K562 (cell line): ENCODE data around the gene AMDHD2. TPM values are rescaled to one million over a fixed set of nuclear protein-coding genes. Genes with fewer than 3 reads are reported as not detected.

Experiments used
- ATAC-seq: fragments of 200-7000 bp; cut with Tn5 transposase; 3 replicates; pipeline ENCODE4 v1.9.1; 2020; ENCODE audit warnings: moderate library complexity
- BruUV-seq: library from RNA; stranded (reverse); fragments of 400-500 nt; replicated peaks from 2 replicates; lab custom pipeline; 2021; lab: Mats Ljungman, UMichigan
- CTCF ChIA-PET: fragments of 300-600 bp; formaldehyde crosslinking; extraction: SDS; loops from one replicate; lab custom pipeline; 2021; ENCODE audit warnings: low intra/inter-chr PET ratio; lab: Yijun Ruan, JAX
- POLR2A ChIA-PET: fragments of 300-600, 350-650 bp; sonication (Branson Sonifier 250); formaldehyde crosslinking; extraction: SDS; loops from one replicate; lab custom pipeline; 2021; ENCODE audit warnings: antibody characterized with exemption, inconsistent platforms; lab: Yijun Ruan, JAX
- DNase-seq, 4 experiments: peaks; one replicate each; pipeline versions ENCODE4 v3.0.0 to v3.0.0-alpha.2; 2011 to 2018; ENCODE audit warnings: low spot score in 3 of 4, mixed read lengths in 3 of 4; ENCODE audit errors: extremely low read depth in 1 of 4
- FAIRE-seq: peaks from 2 replicates; lab custom pipeline; 2011; peaks lifted over from hg19 to GRCh38; lab: Jason Lieb, UNC
- H2AFZ ChIP-seq: 2 replicates; pipeline ENCODE4 v1.6.0; 2011; ENCODE audit warnings: low read depth, low read length, control low read depth, inconsistent platforms
- H3K27ac ChIP-seq: fragments of 200-600 bp; 3 replicates; pipeline ENCODE4 v1.8.0; 2011; ENCODE audit warnings: low read depth, mild to moderate bottlenecking, control low read depth, inconsistent platforms, low read length, moderate library complexity, mixed read lengths; ENCODE audit errors: extremely low read depth
- H3K27me3 ChIP-seq, 2 experiments: fragments of 300-600 bp in 1 of 2; 2 replicates in 1 of 2; 3 replicates in 1 of 2; pipeline versions ENCODE4 v1.6.0 to v1.8.0; 2011; ENCODE audit warnings: inconsistent platforms in 2 of 2, low read length in 2 of 2, mild to moderate bottlenecking in 1 of 2, mixed read lengths in 1 of 2, moderate library complexity in 1 of 2; ENCODE audit not compliant: control insufficient read depth in 2 of 2, insufficient read depth in 2 of 2
- H3K36me3 ChIP-seq: fragments of 300-600 bp; 3 replicates; pipeline ENCODE4 v1.8.0; 2011; ENCODE audit warnings: mild to moderate bottlenecking, low read length, inconsistent platforms; ENCODE audit not compliant: control insufficient read depth, insufficient read depth
- H3K4me1 ChIP-seq, 2 experiments: fragments of 200-600 bp in 1 of 2; replicated peaks in 1 of 2; 2 replicates in 1 of 2; 3 replicates in 1 of 2; pipeline versions ENCODE4 v1.5.1 to v1.8.0; 2011; ENCODE audit warnings: inconsistent platforms in 2 of 2, low read length in 2 of 2, mild to moderate bottlenecking in 1 of 2, mixed read lengths in 1 of 2, moderate library complexity in 1 of 2; ENCODE audit not compliant: control insufficient read depth in 2 of 2, insufficient read depth in 2 of 2
- H3K4me2 ChIP-seq: 2 replicates; pipeline ENCODE4 v1.6.1; 2011; ENCODE audit warnings: low read length, control low read depth, inconsistent platforms, mixed read lengths; ENCODE audit not compliant: insufficient read depth
- H3K4me3 ChIP-seq: fragments of 200-600 bp; sonication (generic), shearing (Covaris generic); 2 replicates; pipeline ENCODE4 v1.5.1; 2016; ENCODE audit warnings: control low read depth, inconsistent platforms
- H3K79me2 ChIP-seq: fragments of 200-600 bp; 3 replicates; pipeline ENCODE4 v1.8.0; 2011; ENCODE audit warnings: low read length, inconsistent platforms; ENCODE audit not compliant: control insufficient read depth, insufficient read depth
- H3K9ac ChIP-seq, 2 experiments: 2 replicates each; pipeline versions ENCODE4 v1.6.0 to v1.6.1; 2011; ENCODE audit warnings: low read depth in 2 of 2, low read length in 2 of 2, control low read depth in 1 of 2, inconsistent platforms in 1 of 2, mild to moderate bottlenecking in 1 of 2, mixed read lengths in 1 of 2; ENCODE audit not compliant: insufficient read depth in 1 of 2
- H3K9me1 ChIP-seq: one replicate; pipeline ENCODE4 v1.6.0; 2011; ENCODE audit warnings: inconsistent platforms, mild to moderate bottlenecking, low read length, moderate library complexity; ENCODE audit not compliant: control insufficient read depth, insufficient read depth
- H3K9me3 ChIP-seq: replicated peaks from 2 replicates; pipeline ENCODE4 v1.5.1; 2011; ENCODE audit warnings: low read depth, low read length, inconsistent platforms; ENCODE audit not compliant: control insufficient read depth, insufficient read depth
- H4K20me1 ChIP-seq: replicated peaks from 2 replicates; pipeline ENCODE4 v1.6.1; 2011; ENCODE audit warnings: low read length, inconsistent platforms, mixed read lengths; ENCODE audit not compliant: control insufficient read depth, insufficient read depth
- DIDO1 ChIP-seq: fragments of 450-650 bp; IDR thresholded peaks from 2 replicates; pipeline ENCODE4 v1.6.1; 2016; ENCODE audit warnings: low read depth, missing biosample characterization, missing genetic modification characterization
- MCM2 ChIP-seq: fragments of 450-650 bp; IDR thresholded peaks from 2 replicates; pipeline ENCODE4 v1.6.1; 2017; ENCODE audit warnings: low read depth, mild to moderate bottlenecking
- MYBL2 ChIP-seq, 2 experiments: fragments of 450-650 bp in 1 of 2; sonication (generic) in 1 of 2; formaldehyde crosslinking in 1 of 2; IDR thresholded peaks; 2 replicates each; pipeline versions ENCODE4 v1.6.1 to v1.8.1; 2017 to 2022; ENCODE audit warnings: borderline replicate concordance in 1 of 2, inconsistent platforms in 1 of 2, low read depth in 1 of 2, mild to moderate bottlenecking in 1 of 2, missing genetic modification reagents in 1 of 2, moderate library complexity in 1 of 2
- RUNX1 ChIP-seq: sonication (generic); IDR thresholded peaks from 2 replicates; pipeline ENCODE4 v1.6.1; 2016; ENCODE audit warnings: antibody characterized with exemption, low read depth
- ZNF197 ChIP-seq: fragments of 200-800 bp; sonication (Bioruptor generic); IDR thresholded peaks from 2 replicates; pipeline ENCODE4 v1.6.1; 2016; ENCODE audit warnings: low read depth, missing genetic modification characterization, missing compliant biosample characterization
- WGBS: fragments of 100-300 bp; shearing (Covaris generic); methylation state at CpG from one replicate; pipeline ENCODE4 v1.1.6; 2016; ENCODE audit warnings: low coverage, mixed read lengths; ENCODE audit not compliant: insufficient coverage; ENCODE audit errors: missing lambda C conversion rate; 5-methylcytosine and 5-hydroxymethylcytosine counted together
- in situ Hi-C: fragments of 300-500 bp; cut with MboI; formaldehyde crosslinking; loops from 4 replicates; pipeline ENCODE4 v1.15.0; 2018; ENCODE audit warnings: inconsistent platforms, mixed read lengths
- intact Hi-C: fragments of 100-400 bp; cut with micrococcal nuclease; formaldehyde crosslinking; loops from 2 replicates; pipeline ENCODE4 v1.14.2; 2022
- polyA plus RNA-seq, 8 experiments: library from polyadenylated mRNA; depleted of rRNA in 4 of 8; stranded (reverse) in 5 of 8; unstranded in 3 of 8; fragments of >200 nt; fragmentation: Nextera tagmentation in 2 of 8; fragmentation: Illumina TruSeq in 1 of 8; extraction: Ambion mirVana in 2 of 8; extraction: Trizol in 1 of 8; gene quantifications; 2 replicates each; pipeline versions ENCODE4 v1.2.1 to v1.2.3, GENCODE V29; 2011 to 2014; ENCODE audit warnings: inconsistent platforms in 1 of 8, missing spikeins in 1 of 8
- total RNA-seq, 7 experiments: library from RNA; depleted of rRNA in 6 of 7; stranded (reverse); fragments of >200 nt in 6 of 7; fragmentation: Illumina TruSeq in 2 of 7; extraction: Trizol in 2 of 7; gene quantifications; 2 replicates each; pipeline versions ENCODE4 v1.2.1 to v1.2.3, GENCODE V29; 2011 to 2021; ENCODE audit warnings: low replicate concordance in 1 of 7
- TF ChIP-seq, protein P1 (sequence below), 2 experiments: fragments of 450-650 bp; IDR thresholded peaks; 2 replicates each; pipeline ENCODE4 v1.6.1; 2016
- TF ChIP-seq, protein P2 (sequence below), 2 experiments: fragments of 450-650 bp; IDR thresholded peaks; 2 replicates each; pipeline ENCODE4 v1.6.1; 2016; ENCODE audit warnings: mild to moderate bottlenecking in 2 of 2, borderline replicate concordance in 1 of 2, low read depth in 1 of 2, moderate library complexity in 1 of 2
- TF ChIP-seq, protein P3 (sequence below): fragments of 450-650 bp; IDR thresholded peaks from 2 replicates; pipeline ENCODE4 v1.6.1; 2016; ENCODE audit warnings: low read depth, mild to moderate bottlenecking, moderate library complexity
- TF ChIP-seq, protein P4 (sequence below): fragments of 250-450 bp; sonication (Bioruptor Pico); IDR thresholded peaks from 2 replicates; pipeline ENCODE4 v1.8.0; 2022; ENCODE audit warnings: inconsistent platforms, mild to moderate bottlenecking, moderate library complexity, borderline replicate concordance

AMDHD2 gene
- total and polyA plus RNA-seq, 9 of the 15 experiments (the other 6 are each of a cell fraction or from before 2014, with no cell fraction given): 0.38 to 56.9 (median 18.3) TPM; not detected in 1

DNA sequence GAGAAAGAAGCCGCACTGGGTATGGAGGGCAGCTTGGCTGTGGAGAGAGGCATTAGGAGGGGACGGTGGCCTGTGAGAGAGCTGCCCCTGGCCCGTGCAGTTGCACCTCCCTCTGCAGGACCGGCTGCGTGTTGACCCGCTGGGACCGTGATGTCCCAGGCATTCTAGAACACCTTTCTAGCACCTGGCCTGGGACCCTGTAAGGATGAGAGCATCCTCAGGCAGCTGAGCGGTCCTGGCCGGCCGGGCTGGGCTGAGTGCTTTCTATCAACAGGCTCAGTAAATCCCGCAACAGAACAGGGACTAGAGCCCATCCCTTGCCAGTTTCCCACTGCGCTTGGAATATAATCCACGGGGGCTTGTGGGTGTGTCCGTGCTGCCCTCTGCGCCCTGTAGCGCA is 30.6 kb upstream of the AMDHD2 start:
- FAIRE-seq: no peak
- BruUV-seq: no TSS peak
- no peak for ATAC-seq
- Histone ChIP-seq H3K4me2 (no peak overlapping the region), H3K27ac (no peak overlapping the region), H3K4me1 (peaks cover 13 to 51% of the 10 kb centered on the region in 2 experiments), H3K9ac (peak overlapping the region in 1 of 2 experiments; percentile 74; a peak in 1 of 4 replicates), H3K27me3 (no peaks in the 10 kb centered on the region), H3K4me3 (no peak overlapping the region), H3K9me1 (no peaks in the 10 kb centered on the region), H4K20me1 (peaks cover 5% of the 10 kb centered on the region; the same call in 1 of the 2 replicates), H3K36me3 (peaks cover 33% of the 10 kb centered on the region; the same call in 2 of the 3 replicates), H2AFZ (no peak overlapping the region), H3K9me3 (no peaks in the 10 kb centered on the region), H3K79me2 (peaks cover 49% of the 10 kb centered on the region)
- WGBS: 92% methylated on average over 16 of the region's 16 CpGs
- ChIA-PET CTCF (no interaction called here), POLR2A (interaction anchor here (0.6 to 2.4 kb wide), 3 partner anchors 10 to 26 kb away, joined by 3 to 8 read pairs (median 3); no protein-coding TSS in a partner anchor)
- no peak for DNase-seq
- intact Hi-C loops: no loop called here
- in situ Hi-C loops: no loop called here
- TF ChIP-seq, protein P1, sequence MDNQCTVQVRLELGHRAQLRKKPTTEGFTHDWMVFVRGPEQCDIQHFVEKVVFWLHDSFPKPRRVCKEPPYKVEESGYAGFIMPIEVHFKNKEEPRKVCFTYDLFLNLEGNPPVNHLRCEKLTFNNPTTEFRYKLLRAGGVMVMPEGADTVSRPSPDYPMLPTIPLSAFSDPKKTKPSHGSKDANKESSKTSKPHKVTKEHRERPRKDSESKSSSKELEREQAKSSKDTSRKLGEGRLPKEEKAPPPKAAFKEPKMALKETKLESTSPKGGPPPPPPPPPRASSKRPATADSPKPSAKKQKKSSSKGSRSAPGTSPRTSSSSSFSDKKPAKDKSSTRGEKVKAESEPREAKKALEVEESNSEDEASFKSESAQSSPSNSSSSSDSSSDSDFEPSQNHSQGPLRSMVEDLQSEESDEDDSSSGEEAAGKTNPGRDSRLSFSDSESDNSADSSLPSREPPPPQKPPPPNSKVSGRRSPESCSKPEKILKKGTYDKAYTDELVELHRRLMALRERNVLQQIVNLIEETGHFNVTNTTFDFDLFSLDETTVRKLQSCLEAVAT (IDR thresholded peaks at IDR 0.05): no peak
- TF ChIP-seq MYBL2 (IDR thresholded peaks at IDR 0.05; ENCODE audit: low read depth) (no peak), MYBL2 (CRISPR knock-in tag; IDR thresholded peaks at IDR 0.05; ENCODE audit: borderline replicate concordance) (no peak), DIDO1 (tag) (no peak), RUNX1 (no peak), MCM2 (no peak), ZNF197 (CRISPR knock-in tag) (no peak)
- TF ChIP-seq, protein P2, sequence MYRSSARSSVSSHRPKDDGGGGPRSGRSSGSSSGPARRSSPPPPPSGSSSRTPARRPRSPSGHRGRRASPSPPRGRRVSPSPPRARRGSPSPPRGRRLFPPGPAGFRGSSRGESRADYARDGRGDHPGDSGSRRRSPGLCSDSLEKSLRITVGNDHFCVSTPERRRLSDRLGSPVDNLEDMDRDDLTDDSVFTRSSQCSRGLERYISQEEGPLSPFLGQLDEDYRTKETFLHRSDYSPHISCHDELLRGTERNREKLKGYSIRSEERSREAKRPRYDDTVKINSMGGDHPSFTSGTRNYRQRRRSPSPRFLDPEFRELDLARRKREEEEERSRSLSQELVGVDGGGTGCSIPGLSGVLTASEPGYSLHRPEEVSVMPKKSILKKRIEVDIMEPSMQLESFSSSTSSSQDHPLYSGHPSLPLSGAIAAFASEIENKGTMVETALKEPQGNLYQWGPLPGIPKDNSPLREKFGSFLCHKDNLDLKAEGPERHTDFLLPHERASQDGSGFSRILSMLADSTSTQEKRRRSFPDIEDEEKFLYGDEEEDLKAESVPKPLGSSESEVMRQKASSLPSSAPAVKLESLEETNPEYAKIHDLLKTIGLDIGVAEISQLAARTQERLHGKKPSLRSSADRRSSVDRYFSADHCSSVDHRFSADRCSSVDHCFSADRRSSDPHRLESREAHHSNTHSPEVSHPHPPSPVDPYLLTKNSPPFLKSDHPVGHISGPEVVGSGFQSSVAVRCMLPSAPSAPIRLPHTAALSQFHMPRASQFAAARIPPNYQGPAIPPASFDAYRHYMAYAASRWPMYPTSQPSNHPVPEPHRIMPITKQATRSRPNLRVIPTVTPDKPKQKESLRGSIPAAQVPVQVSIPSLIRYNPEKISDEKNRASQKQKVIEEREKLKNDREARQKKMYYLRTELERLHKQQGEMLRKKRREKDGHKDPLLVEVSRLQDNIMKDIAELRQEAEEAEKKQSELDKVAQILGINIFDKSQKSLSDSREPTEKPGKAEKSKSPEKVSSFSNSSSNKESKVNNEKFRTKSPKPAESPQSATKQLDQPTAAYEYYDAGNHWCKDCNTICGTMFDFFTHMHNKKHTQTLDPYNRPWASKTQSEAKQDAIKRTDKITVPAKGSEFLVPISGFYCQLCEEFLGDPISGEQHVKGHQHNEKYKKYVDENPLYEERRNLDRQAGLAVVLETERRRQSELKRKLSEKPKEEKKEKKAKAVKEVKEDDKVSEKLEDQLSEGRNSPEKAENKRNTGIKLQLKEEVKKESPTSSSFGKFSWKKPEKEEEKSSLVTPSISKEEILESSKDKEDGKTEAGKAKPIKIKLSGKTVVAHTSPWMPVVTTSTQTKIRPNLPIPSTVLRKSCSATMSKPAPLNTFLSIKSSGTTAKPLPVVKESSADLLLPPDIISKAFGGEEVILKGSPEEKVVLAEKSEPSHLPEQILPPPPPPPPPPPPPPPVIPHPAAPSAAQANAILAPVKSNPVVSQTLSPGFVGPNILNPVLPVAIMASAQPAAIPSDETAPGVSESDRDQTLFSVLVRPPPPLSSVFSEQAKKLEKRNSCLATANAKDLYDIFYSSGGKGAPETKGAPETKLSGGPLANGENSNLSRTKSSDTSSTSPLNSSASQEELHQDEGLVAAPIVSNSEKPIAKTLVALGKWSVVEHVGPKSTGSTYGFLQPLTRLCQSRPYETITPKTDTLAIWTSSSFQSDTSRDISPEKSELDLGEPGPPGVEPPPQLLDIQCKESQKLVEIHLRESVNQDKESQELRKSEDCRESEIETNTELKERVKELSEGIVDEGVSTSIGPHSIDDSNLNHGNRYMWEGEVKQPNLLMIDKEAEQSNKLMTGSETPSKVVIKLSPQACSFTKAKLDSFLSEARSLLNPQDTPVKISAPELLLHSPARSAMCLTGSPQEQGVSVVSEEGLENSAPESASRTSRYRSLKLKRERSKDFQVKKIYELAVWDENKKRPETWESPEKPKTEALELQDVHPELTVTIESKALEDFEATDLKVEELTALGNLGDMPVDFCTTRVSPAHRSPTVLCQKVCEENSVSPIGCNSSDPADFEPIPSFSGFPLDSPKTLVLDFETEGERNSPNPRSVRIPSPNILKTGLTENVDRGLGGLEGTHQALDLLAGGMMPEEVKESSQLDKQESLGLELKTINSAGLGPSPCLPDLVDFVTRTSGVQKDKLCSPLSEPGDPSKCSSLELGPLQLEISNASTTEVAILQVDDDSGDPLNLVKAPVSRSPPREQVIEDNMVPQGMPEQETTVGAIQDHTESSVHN (IDR thresholded peaks at IDR 0.05; ENCODE audit: borderline replicate concordance in 1 of 2, low read depth in 1 of 2): no peak
- TF ChIP-seq, protein P3, sequence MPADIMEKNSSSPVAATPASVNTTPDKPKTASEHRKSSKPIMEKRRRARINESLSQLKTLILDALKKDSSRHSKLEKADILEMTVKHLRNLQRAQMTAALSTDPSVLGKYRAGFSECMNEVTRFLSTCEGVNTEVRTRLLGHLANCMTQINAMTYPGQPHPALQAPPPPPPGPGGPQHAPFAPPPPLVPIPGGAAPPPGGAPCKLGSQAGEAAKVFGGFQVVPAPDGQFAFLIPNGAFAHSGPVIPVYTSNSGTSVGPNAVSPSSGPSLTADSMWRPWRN: no peak
- TF ChIP-seq, protein P4, sequence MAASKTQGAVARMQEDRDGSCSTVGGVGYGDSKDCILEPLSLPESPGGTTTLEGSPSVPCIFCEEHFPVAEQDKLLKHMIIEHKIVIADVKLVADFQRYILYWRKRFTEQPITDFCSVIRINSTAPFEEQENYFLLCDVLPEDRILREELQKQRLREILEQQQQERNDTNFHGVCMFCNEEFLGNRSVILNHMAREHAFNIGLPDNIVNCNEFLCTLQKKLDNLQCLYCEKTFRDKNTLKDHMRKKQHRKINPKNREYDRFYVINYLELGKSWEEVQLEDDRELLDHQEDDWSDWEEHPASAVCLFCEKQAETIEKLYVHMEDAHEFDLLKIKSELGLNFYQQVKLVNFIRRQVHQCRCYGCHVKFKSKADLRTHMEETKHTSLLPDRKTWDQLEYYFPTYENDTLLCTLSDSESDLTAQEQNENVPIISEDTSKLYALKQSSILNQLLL: no peak
